Measurements from ENCODE around the gene TTC28.

The TTC28 gene

GRCh38 chr22:28106617-28107016, 573.0 kb downstream of the TTC28 start:
- no peaks in the 10 kb centered on the region for H3K9me3 Mint-ChIP-seq
- peaks cover 25% of the 10 kb centered on the region for H3K4me1 Mint-ChIP-seq
- no peak overlapping the region for H3K27ac Mint-ChIP-seq
- H3K27me3 Mint-ChIP-seq (ENCODE audit: low read depth) = peaks cover 25% of the 10 kb centered on the region
- TF ChIP-seq, protein P1, sequence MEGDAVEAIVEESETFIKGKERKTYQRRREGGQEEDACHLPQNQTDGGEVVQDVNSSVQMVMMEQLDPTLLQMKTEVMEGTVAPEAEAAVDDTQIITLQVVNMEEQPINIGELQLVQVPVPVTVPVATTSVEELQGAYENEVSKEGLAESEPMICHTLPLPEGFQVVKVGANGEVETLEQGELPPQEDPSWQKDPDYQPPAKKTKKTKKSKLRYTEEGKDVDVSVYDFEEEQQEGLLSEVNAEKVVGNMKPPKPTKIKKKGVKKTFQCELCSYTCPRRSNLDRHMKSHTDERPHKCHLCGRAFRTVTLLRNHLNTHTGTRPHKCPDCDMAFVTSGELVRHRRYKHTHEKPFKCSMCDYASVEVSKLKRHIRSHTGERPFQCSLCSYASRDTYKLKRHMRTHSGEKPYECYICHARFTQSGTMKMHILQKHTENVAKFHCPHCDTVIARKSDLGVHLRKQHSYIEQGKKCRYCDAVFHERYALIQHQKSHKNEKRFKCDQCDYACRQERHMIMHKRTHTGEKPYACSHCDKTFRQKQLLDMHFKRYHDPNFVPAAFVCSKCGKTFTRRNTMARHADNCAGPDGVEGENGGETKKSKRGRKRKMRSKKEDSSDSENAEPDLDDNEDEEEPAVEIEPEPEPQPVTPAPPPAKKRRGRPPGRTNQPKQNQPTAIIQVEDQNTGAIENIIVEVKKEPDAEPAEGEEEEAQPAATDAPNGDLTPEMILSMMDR (IDR thresholded peaks at IDR 0.05; ENCODE audit: unreplicated experiment in 3 of 3) = no peak
- H3K4me3 Mint-ChIP-seq = no peak overlapping the region
- peaks cover 20% of the 10 kb centered on the region for H3K36me3 Mint-ChIP-seq (ENCODE audit: low read depth)

DNA sequence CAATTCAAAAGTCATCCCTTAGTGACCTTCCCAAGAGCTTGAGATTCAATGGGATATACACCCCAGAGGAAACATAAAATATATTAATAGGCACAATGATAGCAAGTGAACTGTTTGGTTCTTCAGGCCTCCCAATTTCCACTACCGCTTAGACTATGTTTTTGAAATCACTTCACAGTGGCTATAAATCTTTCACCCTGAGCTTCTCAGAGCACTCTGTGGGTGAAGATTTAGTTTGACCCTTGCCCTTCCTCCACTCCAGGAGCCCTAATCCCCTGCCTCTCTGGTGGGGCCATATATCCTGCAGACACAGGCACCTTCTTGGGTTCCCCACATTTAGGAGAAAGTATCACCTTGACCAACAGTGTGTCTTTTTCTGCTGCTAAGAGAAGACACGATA, 573.7 kb downstream of the TTC28 start:
- H3K36me3 Mint-ChIP-seq (ENCODE audit: low read depth) = peaks cover 21% of the 10 kb centered on the region
- H3K9me3 Mint-ChIP-seq = no peaks in the 10 kb centered on the region
- H3K27ac Mint-ChIP-seq = peak overlapping the region in 1 of 3 experiments; percentile 81
- no peak overlapping the region for H3K4me3 Mint-ChIP-seq
- TF ChIP-seq, protein P1 (IDR thresholded peaks at IDR 0.05; ENCODE audit: unreplicated experiment in 3 of 3) = no peak
- H3K4me1 Mint-ChIP-seq = peaks cover 25% of the 10 kb centered on the region
- peaks cover 20% of the 10 kb centered on the region for H3K27me3 Mint-ChIP-seq (ENCODE audit: low read depth)

DNA sequence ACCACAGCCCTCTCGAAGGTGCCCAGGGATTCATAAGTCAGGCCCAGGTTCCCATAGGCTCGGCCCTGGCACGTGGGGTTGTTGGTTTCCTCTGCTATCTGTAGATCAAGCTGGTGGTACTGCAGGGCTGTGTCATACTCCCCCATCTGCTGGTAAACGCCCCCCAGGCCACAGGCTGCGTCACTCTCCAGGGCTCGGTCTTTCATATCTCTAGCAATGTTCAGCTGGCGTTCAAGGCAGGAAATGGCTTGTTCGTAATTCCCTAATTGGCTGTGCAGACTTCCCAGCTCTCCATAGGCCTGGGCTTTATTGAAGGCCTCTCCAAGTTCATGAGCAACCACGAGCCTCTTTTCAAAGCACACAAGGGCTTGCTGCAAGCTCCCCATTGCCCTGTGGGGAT, 574.2 kb downstream of the TTC28 start:
- Mint-ChIP-seq H3K4me3 (no peak overlapping the region), H3K27ac (peak overlapping the region in 2 of 3 experiments; percentile 17 to 81), H3K4me1 (peaks cover 25% of the 10 kb centered on the region), H3K27me3 (ENCODE audit: low read depth) (peaks cover 20% of the 10 kb centered on the region), H3K36me3 (ENCODE audit: low read depth) (peaks cover 26% of the 10 kb centered on the region), H3K9me3 (no peaks in the 10 kb centered on the region)
- TF ChIP-seq, protein P1 (IDR thresholded peaks at IDR 0.05; ENCODE audit: unreplicated experiment in 3 of 3) = no peak

DNA sequence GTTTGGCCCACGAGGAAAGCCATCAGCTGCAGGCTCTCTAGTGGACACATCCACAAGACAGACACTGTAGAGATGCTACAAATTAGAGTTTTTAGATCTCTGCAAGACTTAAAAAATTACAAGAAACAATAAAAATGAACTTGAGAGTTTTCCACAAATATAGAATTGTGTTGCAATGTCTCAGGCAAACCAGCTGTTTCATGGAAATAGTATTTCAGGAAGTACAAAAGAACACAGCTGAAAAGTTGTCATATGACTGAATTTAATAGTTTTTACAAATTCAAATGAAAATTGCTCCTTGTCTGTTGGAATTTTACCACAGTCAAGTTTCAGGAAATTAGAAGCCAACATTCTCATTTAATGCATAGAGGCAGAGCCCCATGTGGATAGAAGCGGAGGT, 576.0 kb downstream of the TTC28 start:
- TF ChIP-seq, protein P1 (IDR thresholded peaks at IDR 0.05; ENCODE audit: unreplicated experiment in 3 of 3) = no peak
- no peaks in the 10 kb centered on the region for H3K9me3 Mint-ChIP-seq
- H3K4me1 Mint-ChIP-seq = peaks cover 25% of the 10 kb centered on the region
- H3K4me3 Mint-ChIP-seq = no peak overlapping the region
- no peak overlapping the region for H3K27ac Mint-ChIP-seq
- H3K36me3 Mint-ChIP-seq (ENCODE audit: low read depth) = peaks cover 40% of the 10 kb centered on the region
- peaks cover 6% of the 10 kb centered on the region for H3K27me3 Mint-ChIP-seq (ENCODE audit: low read depth)

GRCh38 chr22:28102151-28102812, 577.4 kb downstream of the TTC28 start:
- TF ChIP-seq, protein P1 (IDR thresholded peaks at IDR 0.05; ENCODE audit: unreplicated experiment in 3 of 3) = no peak
- no peaks in the 10 kb centered on the region for H3K9me3 Mint-ChIP-seq
- H3K27me3 Mint-ChIP-seq (ENCODE audit: low read depth) = peaks cover 6% of the 10 kb centered on the region
- H3K4me3 Mint-ChIP-seq = no peak overlapping the region
- H3K27ac Mint-ChIP-seq = no peak overlapping the region
- H3K36me3 Mint-ChIP-seq (ENCODE audit: low read depth) = peaks cover 47% of the 10 kb centered on the region
- H3K4me1 Mint-ChIP-seq = peaks cover 21% of the 10 kb centered on the region

- Mint-ChIP-seq H3K36me3 (ENCODE audit: low read depth) (peaks cover 54% of the 10 kb centered on the region), H3K4me3 (no peak overlapping the region), H3K4me1 (peaks cover 10% of the 10 kb centered on the region), H3K27ac (no peak overlapping the region), H3K27me3 (ENCODE audit: low read depth) (peaks cover 6% of the 10 kb centered on the region), H3K9me3 (no peaks in the 10 kb centered on the region)
- TF ChIP-seq, protein P1 (IDR thresholded peaks at IDR 0.05; ENCODE audit: unreplicated experiment in 3 of 3) = no peak
Measured at GRCh38 chr22:28097627-28098026, 582.0 kb downstream of the TTC28 start.

Data from nephron (organoid).